ENCODE measurements around the gene CYP11A1.

Gene CYP11A1

GRCh38 chr15:74295800-74296199, 71.6 kb downstream of the CYP11A1 start:
- no peak for FAIRE-seq

GRCh38 chr15:74294010-74294409, 73.4 kb downstream of the CYP11A1 start:
- FAIRE-seq = no peak

GRCh38 chr15:74293021-74293810, 74.2 kb downstream of the CYP11A1 start:
- no peak for FAIRE-seq

- FAIRE-seq = no peak
Measured at GRCh38 chr15:74291101-74292071, 76.1 kb downstream of the CYP11A1 start.

- FAIRE-seq = no peak
Measured at GRCh38 chr15:74290645-74291044, 76.8 kb downstream of the CYP11A1 start.

- FAIRE-seq = no peak
Measured at GRCh38 chr15:74289671-74290070, 77.8 kb downstream of the CYP11A1 start.
